A549 (cell line): ENCODE results near the gene AUTS2.

ENCODE experiments used
- BHLHE40 ChIP-seq: IDR thresholded peaks from 2 replicates; pipeline ENCODE4 v1.6.1; 2012; ENCODE audit warnings: low read depth, low read length, inconsistent platforms
- POLR2A ChIP-seq: IDR thresholded peaks from 2 replicates; pipeline ENCODE4 v1.6.1; 2012; ENCODE audit warnings: mild to moderate bottlenecking, low read length
- TF ChIP-seq, protein P1 (sequence below): fragments of >200 bp; sonication (Bioruptor Twin); formaldehyde crosslinking; IDR thresholded peaks from 3 replicates; pipeline ENCODE4 v1.5.1; 2016

DNA sequence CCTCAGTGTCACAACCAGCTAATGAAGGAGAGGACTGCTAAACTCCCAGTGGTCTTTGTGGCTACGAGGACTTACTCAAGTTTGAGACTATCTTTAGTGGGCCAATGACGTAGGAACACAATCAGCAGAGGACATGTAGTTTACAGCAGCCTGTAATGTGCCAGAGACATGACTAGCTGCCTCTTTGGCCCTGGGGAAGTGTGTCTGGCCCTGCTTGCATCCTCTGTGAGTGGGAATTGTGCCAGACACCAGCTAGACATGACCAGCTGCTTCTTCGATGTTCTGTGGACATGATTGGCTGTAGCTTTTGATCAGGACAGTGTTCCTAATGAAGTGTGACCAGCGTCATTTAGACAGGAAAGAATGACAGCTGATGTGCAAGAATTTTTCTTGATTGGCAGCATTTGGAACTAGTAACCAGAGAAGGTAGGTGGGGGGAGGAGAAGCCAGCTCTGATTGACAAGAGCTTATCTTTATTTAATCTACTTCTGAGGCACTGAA lies 141.7 kb downstream of the AUTS2 start:
- no peak for TF ChIP-seq POLR2A
- TF ChIP-seq, protein P1, sequence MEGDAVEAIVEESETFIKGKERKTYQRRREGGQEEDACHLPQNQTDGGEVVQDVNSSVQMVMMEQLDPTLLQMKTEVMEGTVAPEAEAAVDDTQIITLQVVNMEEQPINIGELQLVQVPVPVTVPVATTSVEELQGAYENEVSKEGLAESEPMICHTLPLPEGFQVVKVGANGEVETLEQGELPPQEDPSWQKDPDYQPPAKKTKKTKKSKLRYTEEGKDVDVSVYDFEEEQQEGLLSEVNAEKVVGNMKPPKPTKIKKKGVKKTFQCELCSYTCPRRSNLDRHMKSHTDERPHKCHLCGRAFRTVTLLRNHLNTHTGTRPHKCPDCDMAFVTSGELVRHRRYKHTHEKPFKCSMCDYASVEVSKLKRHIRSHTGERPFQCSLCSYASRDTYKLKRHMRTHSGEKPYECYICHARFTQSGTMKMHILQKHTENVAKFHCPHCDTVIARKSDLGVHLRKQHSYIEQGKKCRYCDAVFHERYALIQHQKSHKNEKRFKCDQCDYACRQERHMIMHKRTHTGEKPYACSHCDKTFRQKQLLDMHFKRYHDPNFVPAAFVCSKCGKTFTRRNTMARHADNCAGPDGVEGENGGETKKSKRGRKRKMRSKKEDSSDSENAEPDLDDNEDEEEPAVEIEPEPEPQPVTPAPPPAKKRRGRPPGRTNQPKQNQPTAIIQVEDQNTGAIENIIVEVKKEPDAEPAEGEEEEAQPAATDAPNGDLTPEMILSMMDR: no peak
- no peak for TF ChIP-seq BHLHE40
